PC-3 (cell line): ENCODE measurements around the gene WIZ. TPM values are rescaled to one million over a fixed set of nuclear protein-coding genes. Genes with fewer than 3 reads are reported as not detected.

Experiments
- ATAC-seq: fragments of 200-7000 bp; cut with Tn5 transposase; 2 replicates; pipeline ENCODE4 v1.9.1; 2020; ENCODE audit warnings: mild to moderate bottlenecking, moderate library complexity
- BruUV-seq: library from RNA; stranded (reverse); fragments of 400-500 nt; replicated peaks from 2 replicates; lab custom pipeline; 2021; lab: Mats Ljungman, UMichigan
- CTCF ChIA-PET: fragments of 300-600 bp; sonication (Branson Sonifier 250); formaldehyde crosslinking; loops from one replicate; lab custom pipeline; 2022; ENCODE audit warnings: antibody characterized with exemption; lab: Charles Lee
- POLR2A ChIA-PET: fragments of 300-600 bp; sonication (Branson Sonifier 250); formaldehyde crosslinking; loops from one replicate; lab custom pipeline; 2022; ENCODE audit warnings: antibody characterized with exemption; ENCODE audit not compliant: unreplicated experiment; lab: Charles Lee
- DNase-seq: peaks from one replicate; pipeline ENCODE4 v3.0.0-alpha.2; 2015
- H2AFZ ChIP-seq: fragments of 300-600 bp; sonication (generic); 2 replicates; pipeline ENCODE4 v1.6.0; 2016; ENCODE audit warnings: antibody characterized with exemption, low read length
- H3F3A ChIP-seq: fragments of 300-600 bp; sonication (generic); one replicate; pipeline ENCODE4 v1.6.0; 2017; ENCODE audit warnings: antibody characterized with exemption, low read length, control low read depth, mild to moderate bottlenecking; ENCODE audit not compliant: unreplicated experiment
- H3K27ac ChIP-seq: fragments of 300-600 bp; sonication (generic); 2 replicates; pipeline ENCODE4 v1.5.1; 2016; ENCODE audit warnings: mild to moderate bottlenecking, low read length
- H3K27me3 ChIP-seq: fragments of 300-600 bp; sonication (generic); 2 replicates; pipeline ENCODE4 v1.6.1; 2016; ENCODE audit warnings: low read length, mixed read lengths
- H3K36me3 ChIP-seq: fragments of 300-600 bp; sonication (generic); 2 replicates; pipeline ENCODE4 v1.6.1; 2016; ENCODE audit warnings: low read depth, mixed run types, low read length, mixed read lengths
- H3K4me1 ChIP-seq: fragments of 300-600 bp; sonication (generic); 2 replicates; pipeline ENCODE4 v1.5.1; 2016; ENCODE audit warnings: low read length; ENCODE audit not compliant: insufficient read depth
- H3K4me2 ChIP-seq: fragments of 300-600 bp; sonication (generic); 2 replicates; pipeline ENCODE4 v1.6.0; 2016; ENCODE audit warnings: low read length
- H3K4me3 ChIP-seq: fragments of 300-600 bp; sonication (generic); 2 replicates; pipeline ENCODE4 v1.5.1; 2016; ENCODE audit warnings: mild to moderate bottlenecking, low read length, mixed read lengths
- H3K79me2 ChIP-seq: fragments of 300-600 bp; sonication (generic); 2 replicates; pipeline ENCODE4 v1.6.1; 2017; ENCODE audit warnings: low read length, mixed read lengths
- H3K9ac ChIP-seq: fragments of 300-600 bp; sonication (generic); 2 replicates; pipeline ENCODE4 v1.6.0; 2016; ENCODE audit warnings: mild to moderate bottlenecking, low read length
- H3K9me2 ChIP-seq: fragments of 300-600 bp; sonication (generic); replicated peaks from 2 replicates; pipeline ENCODE4 v1.6.1; 2016; ENCODE audit warnings: mixed run types, low read length, mixed read lengths
- H3K9me3 ChIP-seq: fragments of 300-600 bp; sonication (generic); 2 replicates; pipeline ENCODE4 v1.6.1; 2016; ENCODE audit warnings: low read length, mixed read lengths
- H4K20me1 ChIP-seq: fragments of 300-600 bp; sonication (generic); 2 replicates; pipeline ENCODE4 v1.6.1; 2016; ENCODE audit warnings: low read length, mixed read lengths
- EZH2 ChIP-seq: fragments of 300-600 bp; sonication (generic); IDR thresholded peaks from one replicate; pipeline ENCODE4 v1.6.1; 2017; ENCODE audit warnings: antibody characterized with exemption, mild to moderate bottlenecking, low read length; ENCODE audit not compliant: unreplicated experiment
- EZH2phosphoT487 ChIP-seq: fragments of 300-600 bp; sonication (generic); IDR thresholded peaks from 2 replicates; pipeline ENCODE4 v1.6.1; 2018; ENCODE audit warnings: mild to moderate bottlenecking, antibody characterized with exemption, low read length, borderline replicate concordance
- intact Hi-C: fragments of 100-400 bp; cut with micrococcal nuclease; formaldehyde crosslinking; loops from 2 replicates; pipeline ENCODE4 v1.9.0; 2023
- total RNA-seq: library from RNA; depleted of rRNA; stranded (reverse); fragments of >200 nt; gene quantifications from 2 replicates; pipeline ENCODE4 v1.2.3, GENCODE V29; 2014
- TF ChIP-seq, protein P1 (sequence below): fragments of 300-600 bp; sonication (generic); conservative IDR thresholded peaks from 2 replicates; pipeline ENCODE4 v1.5.1; 2017; ENCODE audit warnings: antibody characterized with exemption, low read depth, mild to moderate bottlenecking, low read length

Gene WIZ
- total RNA-seq, 1 experiment from 2014 or later = 35.1 TPM

DNA sequence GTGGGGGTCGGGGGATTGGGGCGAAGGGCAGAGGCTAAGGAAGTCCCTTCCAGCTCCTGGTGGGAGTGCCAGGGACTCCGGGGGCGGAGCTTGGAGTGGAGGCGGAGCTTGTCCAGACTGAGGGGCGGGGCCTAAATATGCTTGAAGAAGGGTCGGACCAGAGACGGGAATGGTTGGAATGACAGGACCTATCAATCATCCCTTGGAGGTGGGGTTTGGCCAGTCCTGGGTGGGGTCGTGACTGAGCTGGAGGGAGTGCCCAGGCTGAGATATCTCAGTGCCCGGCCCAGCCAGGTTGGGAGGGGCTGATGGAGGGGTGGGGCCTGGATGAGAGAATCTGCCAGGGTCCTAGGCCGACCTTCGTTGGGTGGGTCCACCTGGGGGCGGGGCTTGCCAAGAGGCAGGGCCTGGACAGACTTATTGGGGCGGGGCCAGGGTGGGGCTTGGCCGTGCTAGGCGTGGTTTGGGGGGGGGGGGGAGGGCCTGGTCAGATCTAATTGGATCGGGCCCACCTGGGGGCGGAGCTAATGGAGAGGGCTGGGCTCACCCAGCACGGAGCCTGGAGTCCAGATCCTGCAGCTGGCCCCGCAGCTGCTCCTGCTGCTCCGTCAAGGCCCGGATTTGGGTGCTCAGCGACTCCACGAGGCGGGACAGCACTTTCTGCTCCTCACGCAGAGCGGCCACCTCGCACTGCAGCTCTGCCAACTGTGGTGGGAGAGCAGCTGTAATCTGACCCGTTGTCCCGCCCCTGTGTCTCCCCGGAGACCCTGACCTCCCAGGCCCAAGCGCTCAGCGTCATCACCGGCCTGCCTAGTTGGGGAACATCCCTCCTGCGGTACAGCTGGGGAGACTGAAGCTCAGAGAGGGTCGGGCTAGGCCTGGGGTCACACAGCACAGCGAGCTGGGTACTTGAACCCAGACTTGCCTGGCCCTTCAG lies 2.6 kb upstream of the WIZ start:
- POLR2A ChIA-PET = interaction anchor here (0.6 to 0.7 kb wide), 4 partner anchors 20 to 762 kb away, joined by 3 to 6 read pairs (median 4); partner anchors contain the start of gene ZNF333
- DNase-seq (peak; percentile 82), ATAC-seq (peak; percentile 61)
- H3K9me3 ChIP-seq = no peaks in the 10 kb centered on the region
- H3K27ac ChIP-seq = no peak overlapping the region
- peaks cover 21% of the 10 kb centered on the region; the same call in 1 of the 2 replicates for H3K4me1 ChIP-seq
- TF ChIP-seq EZH2 = no peak
- TF ChIP-seq, protein P1, sequence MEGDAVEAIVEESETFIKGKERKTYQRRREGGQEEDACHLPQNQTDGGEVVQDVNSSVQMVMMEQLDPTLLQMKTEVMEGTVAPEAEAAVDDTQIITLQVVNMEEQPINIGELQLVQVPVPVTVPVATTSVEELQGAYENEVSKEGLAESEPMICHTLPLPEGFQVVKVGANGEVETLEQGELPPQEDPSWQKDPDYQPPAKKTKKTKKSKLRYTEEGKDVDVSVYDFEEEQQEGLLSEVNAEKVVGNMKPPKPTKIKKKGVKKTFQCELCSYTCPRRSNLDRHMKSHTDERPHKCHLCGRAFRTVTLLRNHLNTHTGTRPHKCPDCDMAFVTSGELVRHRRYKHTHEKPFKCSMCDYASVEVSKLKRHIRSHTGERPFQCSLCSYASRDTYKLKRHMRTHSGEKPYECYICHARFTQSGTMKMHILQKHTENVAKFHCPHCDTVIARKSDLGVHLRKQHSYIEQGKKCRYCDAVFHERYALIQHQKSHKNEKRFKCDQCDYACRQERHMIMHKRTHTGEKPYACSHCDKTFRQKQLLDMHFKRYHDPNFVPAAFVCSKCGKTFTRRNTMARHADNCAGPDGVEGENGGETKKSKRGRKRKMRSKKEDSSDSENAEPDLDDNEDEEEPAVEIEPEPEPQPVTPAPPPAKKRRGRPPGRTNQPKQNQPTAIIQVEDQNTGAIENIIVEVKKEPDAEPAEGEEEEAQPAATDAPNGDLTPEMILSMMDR = no peak
- TF ChIP-seq EZH2phosphoT487 = no peak
- intact Hi-C loops = loop anchor here (10.0 kb wide), 1 partner anchor 102 kb away; no protein-coding TSS in a partner anchor
- BruUV-seq = TSS peak; percentile 37
- CTCF ChIA-PET = interaction anchor here (0.6 to 1.0 kb wide), 2 partner anchors 11 to 39 kb away, joined by 3 to 6 read pairs; no protein-coding TSS in a partner anchor
- 0 out of 2 replicates have a peak, but pooled peaks cover 4% of the 10 kb centered on the region for H3K9me2 ChIP-seq
- H3F3A ChIP-seq = no peaks in the 10 kb centered on the region
- H4K20me1 ChIP-seq = no peaks in the 10 kb centered on the region
- peaks cover 10% of the 10 kb centered on the region for H3K27me3 ChIP-seq
- H3K79me2 ChIP-seq = no peaks in the 10 kb centered on the region
- H3K4me2 ChIP-seq = peak overlapping the region; percentile 71
- no peak overlapping the region for H3K9ac ChIP-seq
- peak overlapping the region; percentile 36 for H3K4me3 ChIP-seq
- H3K36me3 ChIP-seq = no peaks in the 10 kb centered on the region
- peak overlapping the region; percentile 27 for H2AFZ ChIP-seq

DNA sequence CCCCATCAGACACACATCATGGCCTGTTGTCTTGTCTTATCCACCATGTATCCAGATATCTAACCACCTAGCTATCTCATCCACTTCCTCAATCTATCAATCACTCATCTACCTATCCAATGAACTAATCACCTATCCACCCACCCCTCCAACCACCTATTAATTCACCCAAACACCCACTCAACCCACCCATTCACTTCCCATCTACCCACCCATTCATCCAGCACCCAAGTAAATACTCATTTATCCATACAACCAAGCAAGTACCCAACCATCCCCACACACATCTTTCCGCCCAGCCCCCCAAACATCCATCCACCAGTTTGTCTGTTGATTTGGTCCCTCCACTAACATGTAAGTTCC lies 753 bp upstream of the WIZ start:
- peak overlapping the region; percentile 75 for H2AFZ ChIP-seq
- DNase-seq (no peak), ATAC-seq (no peak)
- H3K9ac ChIP-seq = no peak overlapping the region
- TF ChIP-seq, protein P1 = no peak
- TF ChIP-seq EZH2phosphoT487 (no peak), EZH2 (no peak)
- no peak overlapping the region for H3K27ac ChIP-seq
- no peak overlapping the region for H3K4me3 ChIP-seq
- H3K36me3 ChIP-seq = no peaks in the 10 kb centered on the region
- no peaks in the 10 kb centered on the region for H3K27me3 ChIP-seq
- BruUV-seq = no TSS peak
- CTCF ChIA-PET = no interaction called here
- H3K9me3 ChIP-seq = no peaks in the 10 kb centered on the region
- no peak overlapping the region for H3K4me2 ChIP-seq
- no peaks in the 10 kb centered on the region for H4K20me1 ChIP-seq
- 0 out of 2 replicates have a peak, but pooled peaks cover 4% of the 10 kb centered on the region for H3K9me2 ChIP-seq
- POLR2A ChIA-PET = no interaction called here
- no peaks in the 10 kb centered on the region for H3K79me2 ChIP-seq
- intact Hi-C loops = loop anchor here (10.0 kb wide), 1 partner anchor 104 kb away; no protein-coding TSS in a partner anchor
- H3K4me1 ChIP-seq = peaks cover 15% of the 10 kb centered on the region; the same call in 1 of the 2 replicates
- H3F3A ChIP-seq = no peaks in the 10 kb centered on the region
